GM12878 (cell line): ENCODE measurements around the gene SVIL. TPM values are rescaled to one million over a fixed set of nuclear protein-coding genes. Genes with fewer than 3 reads are reported as not detected.

Experiments
- CREM ChIP-seq: IDR thresholded peaks from 2 replicates; pipeline ENCODE4 v1.6.1; 2014; ENCODE audit warnings: antibody characterized with exemption, low read depth
- GATAD2B ChIP-seq: fragments of 450-650 bp; conservative IDR thresholded peaks from 2 replicates; pipeline ENCODE4 v1.6.1; 2017; ENCODE audit warnings: low read depth, mild to moderate bottlenecking, moderate library complexity
- JUND ChIP-seq: IDR thresholded peaks from 2 replicates; pipeline ENCODE4 v1.6.1; 2012; ENCODE audit warnings: low read depth, mild to moderate bottlenecking, low read length, improper control_type of control experiment, moderate library complexity
- POU2F2 ChIP-seq: IDR thresholded peaks from 3 replicates; pipeline ENCODE4 v1.6.1; 2011; ENCODE audit warnings: low read depth, mild to moderate bottlenecking, low read length, borderline replicate concordance
- PRDM15 ChIP-seq: fragments of 450-650 bp; formaldehyde crosslinking; IDR thresholded peaks from 2 replicates; pipeline ENCODE4 v1.4.0; 2020; ENCODE audit warnings: mild to moderate bottlenecking, moderate library complexity
- RELB ChIP-seq: fragments of 450-650 bp; IDR thresholded peaks from 2 replicates; pipeline ENCODE4 v1.6.1; 2017; ENCODE audit warnings: low read depth, mild to moderate bottlenecking, moderate library complexity
- REST ChIP-seq: IDR thresholded peaks from 2 replicates; pipeline ENCODE4 v1.6.1; 2012; ENCODE audit warnings: mild to moderate bottlenecking, low read depth, low read length
- SRF ChIP-seq, 2 experiments: IDR thresholded peaks; 2 replicates each; pipeline ENCODE4 v1.6.1; 2011; ENCODE audit warnings: low read depth in 2 of 2, low read length in 2 of 2, mild to moderate bottlenecking in 1 of 2, moderate library complexity in 1 of 2
- TAF1 ChIP-seq: IDR thresholded peaks from 2 replicates; pipeline ENCODE4 v1.6.1; 2011; ENCODE audit warnings: mild to moderate bottlenecking, low read depth, low read length, borderline replicate concordance
- YBX1 ChIP-seq: fragments of 450-650 bp; IDR thresholded peaks from 2 replicates; pipeline ENCODE4 v1.6.1; 2016; ENCODE audit warnings: antibody characterized with exemption
- ZNF207 ChIP-seq: fragments of 450-650 bp; IDR thresholded peaks from 2 replicates; pipeline ENCODE4 v1.6.1; 2014; ENCODE audit warnings: antibody characterized with exemption, mild to moderate bottlenecking, borderline replicate concordance
- polyA plus RNA-seq, 11 experiments: library from polyadenylated mRNA; depleted of rRNA in 4 of 11; unstranded in 6 of 11; stranded (reverse) in 5 of 11; fragments of >200 nt; fragmentation: Nextera tagmentation in 4 of 11; fragmentation: Illumina TruSeq in 1 of 11; extraction: Ambion mirVana in 4 of 11; extraction: Trizol in 1 of 11; gene quantifications; 1 replicate in 1 of 11; 2 replicates in 10 of 11; pipeline versions ENCODE4 v1.2.1 to v1.2.3, GENCODE V29; 2011 to 2016; ENCODE audit warnings: inconsistent platforms in 2 of 11, missing spikeins in 2 of 11, low read depth in 1 of 11
- total RNA-seq, 4 experiments: library from RNA; depleted of rRNA in 3 of 4; stranded (reverse); fragments of >200 nt in 3 of 4; fragmentation: Illumina TruSeq in 1 of 4; extraction: Trizol in 1 of 4; gene quantifications; 2 replicates each; pipeline versions ENCODE4 v1.2.1 to v1.2.3, GENCODE V29; 2013 to 2021

SVIL gene
- total and polyA plus RNA-seq, 10 of the 15 experiments (the other 5 are each of a cell fraction or from before 2014, with no cell fraction given), result 0.22 to 1.9 (median 0.87) TPM

GRCh38 chr10:29454250-29454649 lies 180.5 kb downstream of the SVIL start (continued):
- TF ChIP-seq REST, result no peak
- no peak for TF ChIP-seq YBX1
- no peak for TF ChIP-seq JUND
- TF ChIP-seq GATAD2B, result no peak
- TF ChIP-seq CREM, result no peak
- TF ChIP-seq PRDM15 (CRISPR knock-in tag), result no peak
- no peak for TF ChIP-seq SRF (IDR thresholded peaks at IDR 0.05; ENCODE audit: low read depth in 2 of 2, low read length in 2 of 2)
- no peak for TF ChIP-seq TAF1
- TF ChIP-seq ZNF207, result no peak
- no peak for TF ChIP-seq POU2F2
- TF ChIP-seq RELB, result no peak
